Astrocyte of the hippocampus (primary cell): ENCODE data around the gene NAA60.
A peak's percentile ranks its signal among the peaks of the same experiment; 100 is the strongest.

Experiments
- DNase-seq: peaks from one replicate; pipeline ENCODE4 v3.0.0; 2011; ENCODE audit warnings: low read depth, low spot score

The NAA60 gene

GRCh38 chr16:3510416-3510815, 66.9 kb downstream of the NAA60 start:
- DNase-seq: no peak

- DNase-seq: no peak
Measured at GRCh38 chr16:3511286-3512180, 68.1 kb downstream of the NAA60 start.

- DNase-seq: no peak
Measured at GRCh38 chr16:3513892-3514583, 70.6 kb downstream of the NAA60 start.

- DNase-seq: no peak
Measured at GRCh38 chr16:3514621-3515020, 71.1 kb downstream of the NAA60 start.

GRCh38 chr16:3515897-3516296, 72.4 kb downstream of the NAA60 start:
- no peak for DNase-seq

- DNase-seq: no peak
Measured at GRCh38 chr16:3518292-3518985, 75.0 kb downstream of the NAA60 start.

- no peak for DNase-seq
Measured at GRCh38 chr16:3518986-3519348, 75.5 kb downstream of the NAA60 start.

- no peak for DNase-seq
Measured at GRCh38 chr16:3519581-3519980, 76.1 kb downstream of the NAA60 start.

GRCh38 chr16:3520413-3520812, 76.9 kb downstream of the NAA60 start:
- no peak for DNase-seq

- no peak for DNase-seq
Measured at GRCh38 chr16:3520841-3521240, 77.4 kb downstream of the NAA60 start.

- no peak for DNase-seq
Measured at GRCh38 chr16:3523281-3523680, 79.8 kb downstream of the NAA60 start.

- no peak for DNase-seq
Measured at GRCh38 chr16:3525951-3526350, 82.5 kb downstream of the NAA60 start.

GRCh38 chr16:3527216-3527829, 83.8 kb downstream of the NAA60 start:
- DNase-seq: peak; percentile 73

GRCh38 chr16:3528406-3528805, 84.9 kb downstream of the NAA60 start:
- no peak for DNase-seq

- DNase-seq: no peak
Measured at GRCh38 chr16:3529175-3529574, 85.7 kb downstream of the NAA60 start.

- no peak for DNase-seq
Measured at GRCh38 chr16:3530371-3530914, 87.0 kb downstream of the NAA60 start.

- no peak for DNase-seq
Measured at GRCh38 chr16:3532741-3533140, 89.3 kb downstream of the NAA60 start.

GRCh38 chr16:3534126-3534525, 90.6 kb downstream of the NAA60 start:
- no peak for DNase-seq

- peak; percentile 75 for DNase-seq
Measured at GRCh38 chr16:3536271-3536731, 92.8 kb downstream of the NAA60 start.
